ENCODE data around the gene SLC27A3. TPM values are rescaled to one million over a fixed set of nuclear protein-coding genes. Genes with fewer than 3 reads are reported as not detected.

Gene SLC27A3
- total and polyA plus RNA-seq, 2 donors (not counting 3 experiments of a cell fraction or from before 2014, with no cell fraction given): 26.6 to 34.3 TPM

DNA sequence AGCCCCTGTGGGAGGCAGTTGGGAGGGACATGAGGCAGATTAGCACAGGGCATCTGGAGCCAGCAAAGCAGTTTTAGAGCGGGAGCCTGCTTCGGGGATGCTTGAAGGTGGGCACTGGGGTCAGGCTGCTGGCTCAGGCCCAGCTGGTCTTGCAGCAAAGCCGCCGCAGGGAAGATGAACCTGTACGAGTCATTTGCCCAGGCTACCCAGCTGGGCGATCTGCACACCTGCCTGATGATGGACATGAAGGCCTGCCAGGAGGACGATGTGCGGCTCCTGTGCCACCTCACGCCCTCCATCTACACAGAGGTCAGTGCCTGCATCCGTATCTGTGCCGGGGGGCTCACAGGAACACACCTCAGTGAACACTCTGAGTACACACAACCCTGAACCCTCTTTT, 7.7 kb upstream of the SLC27A3 start:
- TF ChIP-seq POLR2A (IDR thresholded peaks at IDR 0.05; ENCODE audit: low read depth, low read length): no peak
- DNase-seq (ENCODE audit: low read depth, low spot score): no peak
- no peak overlapping the region for H3K4me3 ChIP-seq (replicated peaks in 1 of 3; ENCODE audit: insufficient read depth in 1 of 3, low read depth in 1 of 3, low read length in 3 of 3)
- CTCF ChIA-PET: interaction anchor here (1.3 to 1.7 kb wide), 3 partner anchors 15 to 140 kb away, joined by 3 to 4 read pairs (median 3); partner anchors contain the start of gene S100A13
- no peak overlapping the region for H2AFZ ChIP-seq (ENCODE audit: low read depth, low read length)
- intact Hi-C loops (cut with micrococcal nuclease) (no loop called here), dilution Hi-C loops (cut with MboI; ENCODE audit: extremely low pct_ligation_motif_present, low sequenced_read_pairs) (no loop called here)
- H3K9ac ChIP-seq (replicated peaks; ENCODE audit: extremely low read depth, insufficient read depth, low read length): no peak overlapping the region
- no peak overlapping the region for H3K27ac ChIP-seq (ENCODE audit: insufficient read depth, low read depth, low read length)
- H3K9me3 ChIP-seq (replicated peaks; ENCODE audit: control insufficient read depth, insufficient read depth, low read length): no peaks in the 10 kb centered on the region
- H3K4me2 ChIP-seq (ENCODE audit: insufficient read depth, low read length): no peak overlapping the region
- H3K36me3 ChIP-seq (ENCODE audit: control insufficient read depth in 2 of 2, extremely low read depth in 1 of 2, insufficient read depth in 2 of 2, low read length in 2 of 2): peaks cover 5 to 21% of the 10 kb centered on the region in 2 experiments
- no peaks in the 10 kb centered on the region for H3K79me2 ChIP-seq (ENCODE audit: control insufficient read depth, insufficient read depth, low read length)
- H4K20me1 ChIP-seq (replicated peaks; ENCODE audit: control insufficient read depth, extremely low read depth, insufficient read depth, low read length): no peaks in the 10 kb centered on the region
- no peak for FAIRE-seq
- POLR2A ChIA-PET: no interaction called here
- H3K27me3 ChIP-seq (ENCODE audit: control insufficient read depth in 2 of 2, insufficient read depth in 2 of 2, low read length in 2 of 2): no peaks in the 10 kb centered on the region
- peaks cover 33% of the 10 kb centered on the region for H3K4me1 ChIP-seq (ENCODE audit: control insufficient read depth, extremely low read depth, insufficient read depth, low read length)
- BruUV-seq (replicated peaks): no TSS peak
- H3K9me1 ChIP-seq (replicated peaks; ENCODE audit: control insufficient read depth, extremely low read depth, insufficient read depth, low read length): no peaks in the 10 kb centered on the region

DNA sequence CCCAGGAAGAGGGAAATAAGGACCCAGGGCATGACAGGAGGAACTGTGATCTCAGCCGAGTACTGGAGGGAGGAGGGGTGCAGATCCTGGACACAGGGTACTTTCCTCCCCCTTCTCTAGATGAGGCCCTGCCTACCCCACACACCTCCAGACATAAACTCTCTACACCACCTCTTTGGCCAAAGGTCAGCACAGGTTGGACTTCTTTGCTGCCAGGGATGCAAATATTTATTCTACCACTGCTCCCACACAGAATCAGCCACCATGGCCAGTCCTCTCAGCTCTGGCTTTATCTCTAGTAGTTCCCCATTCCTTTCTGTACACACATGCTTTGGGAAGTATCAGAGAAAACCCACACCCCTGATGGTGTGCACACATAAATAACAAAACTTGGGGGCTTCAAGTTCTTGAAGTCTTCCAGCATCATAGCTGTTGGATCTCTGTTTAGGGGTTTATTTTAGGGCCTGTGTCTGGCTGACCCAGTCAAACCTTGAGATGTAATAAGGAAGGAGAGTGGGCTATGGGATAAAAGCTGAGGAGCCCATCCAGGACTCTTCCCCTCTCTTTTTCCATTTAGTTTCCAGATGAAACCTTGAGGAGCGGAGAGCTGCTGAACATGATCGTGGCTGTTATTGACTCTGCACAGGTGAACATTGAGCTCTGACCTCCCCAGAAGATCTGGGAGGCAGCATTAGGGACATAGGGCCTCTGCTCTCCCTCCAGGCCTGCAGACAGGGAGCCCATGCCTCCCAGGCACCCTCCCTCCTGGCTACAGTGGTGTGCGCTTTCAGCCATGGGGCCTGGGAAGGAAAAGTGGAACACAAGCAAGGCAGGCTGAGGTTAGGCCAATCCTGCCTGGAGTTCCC, 6.7 kb upstream of the SLC27A3 start:
- Histone ChIP-seq H3K27ac (ENCODE audit: insufficient read depth, low read depth, low read length) (no peak overlapping the region), H2AFZ (ENCODE audit: low read depth, low read length) (no peak overlapping the region), H4K20me1 (replicated peaks; ENCODE audit: control insufficient read depth, extremely low read depth, insufficient read depth, low read length) (no peaks in the 10 kb centered on the region), H3K9me1 (replicated peaks; ENCODE audit: control insufficient read depth, extremely low read depth, insufficient read depth, low read length) (no peaks in the 10 kb centered on the region), H3K9ac (replicated peaks; ENCODE audit: extremely low read depth, insufficient read depth, low read length) (no peak overlapping the region), H3K4me1 (ENCODE audit: control insufficient read depth, extremely low read depth, insufficient read depth, low read length) (peaks cover 33% of the 10 kb centered on the region), H3K79me2 (ENCODE audit: control insufficient read depth, insufficient read depth, low read length) (no peaks in the 10 kb centered on the region), H3K4me3 (replicated peaks in 1 of 3; ENCODE audit: insufficient read depth in 1 of 3, low read depth in 1 of 3, low read length in 3 of 3) (no peak overlapping the region), H3K4me2 (ENCODE audit: insufficient read depth, low read length) (no peak overlapping the region), H3K27me3 (ENCODE audit: control insufficient read depth in 2 of 2, insufficient read depth in 2 of 2, low read length in 2 of 2) (no peaks in the 10 kb centered on the region), H3K36me3 (ENCODE audit: control insufficient read depth in 2 of 2, extremely low read depth in 1 of 2, insufficient read depth in 2 of 2, low read length in 2 of 2) (peaks cover 5 to 24% of the 10 kb centered on the region in 2 experiments), H3K9me3 (replicated peaks; ENCODE audit: control insufficient read depth, insufficient read depth, low read length) (no peaks in the 10 kb centered on the region)
- no peak for FAIRE-seq
- POLR2A ChIA-PET: no interaction called here
- no peak for TF ChIP-seq MYC (IDR thresholded peaks at IDR 0.05; ENCODE audit: low read depth, low read length)
- no peak for TF ChIP-seq JUN (IDR thresholded peaks at IDR 0.05; ENCODE audit: borderline replicate concordance, insufficient read depth, insufficient read length, low read depth)
- TF ChIP-seq EZH2 (IDR thresholded peaks at IDR 0.05; ENCODE audit: borderline replicate concordance, low read depth, low read length, severe bottlenecking): no peak
- no peak for TF ChIP-seq POLR2AphosphoS5 (IDR thresholded peaks at IDR 0.05; ENCODE audit: insufficient read depth, low read depth, low read length)
- dilution Hi-C loops (cut with MboI; ENCODE audit: extremely low pct_ligation_motif_present, low sequenced_read_pairs): no loop called here
- CTCF ChIA-PET: interaction anchor here (0.7 to 6.2 kb wide), 4 partner anchors 16 to 196 kb away, joined by 3 to 83 read pairs (median 4); partner anchors contain the start of gene NPR1
- BruUV-seq (replicated peaks): no TSS peak
- intact Hi-C loops (cut with micrococcal nuclease): no loop called here
- no peak for DNase-seq (ENCODE audit: low read depth, low spot score)
